Endothelial cell of umbilical vein (primary cell): Measurements from ENCODE around the gene A4GNT.
A peak's percentile ranks its signal among the peaks of the same experiment; 100 is the strongest.

Experiments
- EZH2 ChIP-seq: IDR thresholded peaks from 2 replicates; pipeline ENCODE4 v1.6.1; 2012; ENCODE audit warnings: borderline replicate concordance, low read depth, mild to moderate bottlenecking, moderate library complexity, low read length, inconsistent platforms; ENCODE audit not compliant: severe bottlenecking
- POLR2A ChIP-seq: IDR thresholded peaks from 2 replicates; pipeline ENCODE4 v1.6.1; 2012; ENCODE audit warnings: low read depth, mild to moderate bottlenecking, control low read depth, low read length
- TF ChIP-seq, protein P1 (sequence below), 2 donors: IDR thresholded peaks; 1 replicate in 1 of 2; 2 replicates in 1 of 2; pipeline ENCODE4 v1.5.1; 2011; ENCODE audit warnings: low read length in 2 of 2, mild to moderate bottlenecking in 2 of 2, moderate library complexity in 2 of 2, control low read depth in 1 of 2, inconsistent platforms in 1 of 2, low read depth in 1 of 2; ENCODE audit not compliant: insufficient read depth in 1 of 2; ENCODE audit errors: extremely low read depth in 1 of 2

DNA sequence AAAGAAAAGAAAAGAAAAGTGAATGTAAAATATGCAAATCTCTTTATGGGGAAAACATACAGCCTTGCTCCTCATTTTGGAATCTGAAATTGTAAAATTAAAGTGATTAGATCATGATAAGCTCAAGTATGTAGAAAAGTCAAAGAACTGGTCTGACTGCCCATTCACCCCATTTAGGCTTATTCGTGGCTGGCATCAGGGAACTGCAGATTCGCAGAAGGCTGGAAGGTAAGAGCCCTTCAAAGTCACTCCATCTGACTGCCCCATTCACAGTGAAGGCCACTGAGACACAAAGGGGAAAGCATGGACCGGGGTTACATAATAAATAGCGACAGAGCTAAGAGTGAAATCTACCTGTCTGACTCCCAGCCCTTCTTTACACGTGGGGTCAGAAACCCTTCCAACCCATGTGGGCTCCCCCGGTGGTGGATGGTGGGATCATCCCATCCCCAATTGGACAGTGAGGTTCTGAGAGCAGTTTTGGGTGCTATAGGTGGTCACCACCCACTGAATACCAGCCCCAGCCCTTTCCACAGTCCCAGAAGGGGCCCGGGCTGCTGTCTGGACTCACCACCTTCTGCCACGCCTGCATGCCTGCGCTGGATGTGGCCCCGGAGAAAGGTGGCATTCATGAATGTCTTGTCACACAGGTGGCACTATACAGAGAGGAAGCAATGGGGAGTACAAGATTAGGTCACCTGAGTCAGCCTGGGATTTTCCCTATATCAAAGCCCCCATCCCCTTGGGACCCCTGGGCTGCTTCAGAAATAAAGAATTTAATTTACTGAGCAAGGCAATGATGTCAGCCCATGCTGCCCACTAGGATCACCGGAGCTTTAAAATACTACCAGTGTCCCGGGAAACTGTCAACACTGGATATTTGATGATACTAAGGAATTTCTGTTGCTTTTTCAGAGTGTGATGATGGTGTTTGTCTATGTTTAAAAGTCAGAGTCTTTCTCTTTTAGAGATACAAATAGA is 34.7 kb downstream of the A4GNT start:
- no peak for TF ChIP-seq POLR2A
- no peak for TF ChIP-seq EZH2
- TF ChIP-seq, protein P1, sequence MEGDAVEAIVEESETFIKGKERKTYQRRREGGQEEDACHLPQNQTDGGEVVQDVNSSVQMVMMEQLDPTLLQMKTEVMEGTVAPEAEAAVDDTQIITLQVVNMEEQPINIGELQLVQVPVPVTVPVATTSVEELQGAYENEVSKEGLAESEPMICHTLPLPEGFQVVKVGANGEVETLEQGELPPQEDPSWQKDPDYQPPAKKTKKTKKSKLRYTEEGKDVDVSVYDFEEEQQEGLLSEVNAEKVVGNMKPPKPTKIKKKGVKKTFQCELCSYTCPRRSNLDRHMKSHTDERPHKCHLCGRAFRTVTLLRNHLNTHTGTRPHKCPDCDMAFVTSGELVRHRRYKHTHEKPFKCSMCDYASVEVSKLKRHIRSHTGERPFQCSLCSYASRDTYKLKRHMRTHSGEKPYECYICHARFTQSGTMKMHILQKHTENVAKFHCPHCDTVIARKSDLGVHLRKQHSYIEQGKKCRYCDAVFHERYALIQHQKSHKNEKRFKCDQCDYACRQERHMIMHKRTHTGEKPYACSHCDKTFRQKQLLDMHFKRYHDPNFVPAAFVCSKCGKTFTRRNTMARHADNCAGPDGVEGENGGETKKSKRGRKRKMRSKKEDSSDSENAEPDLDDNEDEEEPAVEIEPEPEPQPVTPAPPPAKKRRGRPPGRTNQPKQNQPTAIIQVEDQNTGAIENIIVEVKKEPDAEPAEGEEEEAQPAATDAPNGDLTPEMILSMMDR (IDR thresholded peaks at IDR 0.05; ENCODE audit: extremely low read depth in 1 of 2, insufficient read depth in 1 of 2, low read depth in 1 of 2, low read length in 2 of 2), result peak; percentile 21 to 28
